HG03378 (cell line): ENCODE results near the gene MON2.

ENCODE experiments used
- ATAC-seq: cut with Tn5 transposase; IDR thresholded peaks from one replicate; pipeline ENCODE4 v1.9.1; 2021; ENCODE audit warnings: mild to moderate bottlenecking, moderate library complexity; ENCODE audit not compliant: unreplicated experiment

The MON2 gene

DNA sequence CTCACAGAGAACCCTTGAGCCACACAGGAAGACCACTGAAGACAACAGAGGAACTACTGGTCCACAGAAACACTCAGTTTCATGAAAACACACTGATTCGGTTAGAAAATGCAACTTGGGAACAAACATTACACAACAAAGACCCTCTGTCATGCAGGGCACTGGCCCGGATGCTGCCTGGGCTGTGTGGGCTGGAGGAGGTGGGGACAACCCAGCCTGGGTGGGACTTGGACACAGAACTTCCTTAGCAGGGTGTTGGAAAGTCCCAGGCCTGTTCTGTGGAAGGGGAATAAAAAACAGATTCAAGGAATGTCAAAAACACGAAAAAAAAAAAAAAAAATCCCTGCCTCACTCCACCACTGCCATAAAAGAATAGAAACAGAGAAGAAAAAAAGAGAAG lies 181.0 kb downstream of the MON2 start:
- ATAC-seq: no peak

DNA sequence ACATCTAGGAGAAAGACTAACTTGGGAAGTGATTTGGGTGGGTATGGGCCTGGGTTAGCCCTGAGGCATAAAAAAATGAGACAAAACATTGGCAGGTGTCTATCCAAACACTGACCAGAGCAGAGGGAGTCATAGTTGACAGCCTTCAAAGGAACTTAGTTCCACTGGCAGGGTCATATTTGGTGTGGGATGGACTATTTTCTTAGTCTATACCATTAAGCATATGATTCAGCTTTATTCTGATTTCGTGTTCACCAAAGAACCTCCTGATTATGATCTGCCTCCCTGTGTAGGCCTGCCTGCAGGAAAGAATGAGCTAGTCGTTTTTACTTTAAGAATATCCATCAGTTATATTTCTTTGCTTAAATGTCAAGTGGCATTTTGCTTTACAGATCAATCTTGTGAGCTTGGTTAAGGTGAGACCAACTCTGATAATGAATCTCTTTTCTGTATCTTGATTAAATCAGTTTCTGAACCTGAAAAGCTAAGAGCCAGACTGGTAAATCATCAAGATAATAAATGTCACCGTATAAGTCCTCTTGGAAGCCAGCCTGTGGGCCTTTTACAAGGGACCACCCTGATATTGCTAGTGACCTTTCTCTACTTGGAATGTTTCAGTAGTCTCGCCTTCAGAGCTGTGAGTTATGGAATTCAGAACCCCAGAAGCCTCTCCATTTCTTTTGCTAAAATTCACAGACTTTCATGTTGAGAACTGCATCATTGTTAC lies 182.9 kb downstream of the MON2 start:
- ATAC-seq: no peak
